ENCODE data around the gene SMPX. TPM values are rescaled to one million over a fixed set of nuclear protein-coding genes. Genes with fewer than 3 reads are reported as not detected.

Gene SMPX
- total and polyA plus RNA-seq, 2 experiments from 2014 or later: not detected

DNA sequence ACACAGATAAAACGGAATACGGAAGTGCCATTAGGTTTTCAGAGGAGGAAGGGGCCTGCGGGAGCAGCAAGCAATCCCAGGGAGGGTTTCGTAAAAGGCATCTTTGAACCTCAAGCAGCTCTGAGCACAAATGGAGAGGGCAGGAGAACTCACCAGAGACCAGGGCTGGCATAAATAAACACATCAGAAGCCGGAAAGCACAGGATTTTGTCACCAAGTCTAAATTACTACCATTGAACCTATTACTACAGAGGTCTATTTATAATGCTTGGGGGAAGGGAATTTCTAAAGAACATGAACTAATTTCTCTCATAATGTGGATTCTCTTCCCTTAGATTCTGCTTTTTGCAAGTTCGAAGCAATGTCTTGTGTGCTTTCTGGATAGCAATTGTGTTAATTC is 41.9 kb upstream of the SMPX start:
- ATAC-seq (no peak), DNase-seq (ENCODE audit: low spot score) (no peak)
- no peaks in the 10 kb centered on the region for H3K36me3 ChIP-seq (ENCODE audit: insufficient read depth)
- Mint-ChIP-seq H3K36me3 (ENCODE audit: low read depth) (no peaks in the 10 kb centered on the region), H3K4me1 (no peaks in the 10 kb centered on the region), H3K9me3 (no peaks in the 10 kb centered on the region), H3K4me3 (no peak overlapping the region), H3K27ac (no peak overlapping the region), H3K27me3 (ENCODE audit: insufficient read depth, low read depth, poor library complexity) (peaks cover 3% of the 10 kb centered on the region)
- no peaks in the 10 kb centered on the region for H4K20me1 ChIP-seq (replicated peaks; ENCODE audit: insufficient read depth)
- H3K4me3 ChIP-seq: no peak overlapping the region
- no peak overlapping the region for H2AFZ ChIP-seq
- no peaks in the 10 kb centered on the region for H3K9me2 ChIP-seq (ENCODE audit: insufficient read depth)
- no peak for TF ChIP-seq EZH2phosphoT487 (IDR thresholded peaks at IDR 0.05; ENCODE audit: unreplicated experiment)
- TF ChIP-seq EZH2 (IDR thresholded peaks at IDR 0.05; ENCODE audit: low read depth, unreplicated experiment): no peak
- TF ChIP-seq, protein P1, sequence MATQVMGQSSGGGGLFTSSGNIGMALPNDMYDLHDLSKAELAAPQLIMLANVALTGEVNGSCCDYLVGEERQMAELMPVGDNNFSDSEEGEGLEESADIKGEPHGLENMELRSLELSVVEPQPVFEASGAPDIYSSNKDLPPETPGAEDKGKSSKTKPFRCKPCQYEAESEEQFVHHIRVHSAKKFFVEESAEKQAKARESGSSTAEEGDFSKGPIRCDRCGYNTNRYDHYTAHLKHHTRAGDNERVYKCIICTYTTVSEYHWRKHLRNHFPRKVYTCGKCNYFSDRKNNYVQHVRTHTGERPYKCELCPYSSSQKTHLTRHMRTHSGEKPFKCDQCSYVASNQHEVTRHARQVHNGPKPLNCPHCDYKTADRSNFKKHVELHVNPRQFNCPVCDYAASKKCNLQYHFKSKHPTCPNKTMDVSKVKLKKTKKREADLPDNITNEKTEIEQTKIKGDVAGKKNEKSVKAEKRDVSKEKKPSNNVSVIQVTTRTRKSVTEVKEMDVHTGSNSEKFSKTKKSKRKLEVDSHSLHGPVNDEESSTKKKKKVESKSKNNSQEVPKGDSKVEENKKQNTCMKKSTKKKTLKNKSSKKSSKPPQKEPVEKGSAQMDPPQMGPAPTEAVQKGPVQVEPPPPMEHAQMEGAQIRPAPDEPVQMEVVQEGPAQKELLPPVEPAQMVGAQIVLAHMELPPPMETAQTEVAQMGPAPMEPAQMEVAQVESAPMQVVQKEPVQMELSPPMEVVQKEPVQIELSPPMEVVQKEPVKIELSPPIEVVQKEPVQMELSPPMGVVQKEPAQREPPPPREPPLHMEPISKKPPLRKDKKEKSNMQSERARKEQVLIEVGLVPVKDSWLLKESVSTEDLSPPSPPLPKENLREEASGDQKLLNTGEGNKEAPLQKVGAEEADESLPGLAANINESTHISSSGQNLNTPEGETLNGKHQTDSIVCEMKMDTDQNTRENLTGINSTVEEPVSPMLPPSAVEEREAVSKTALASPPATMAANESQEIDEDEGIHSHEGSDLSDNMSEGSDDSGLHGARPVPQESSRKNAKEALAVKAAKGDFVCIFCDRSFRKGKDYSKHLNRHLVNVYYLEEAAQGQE (IDR thresholded peaks at IDR 0.05; ENCODE audit: unreplicated experiment): no peak
- no peak for TF ChIP-seq ZNF331 (CRISPR knock-in tag; IDR thresholded peaks at IDR 0.05; ENCODE audit: low read depth)
- TF ChIP-seq, protein P2, sequence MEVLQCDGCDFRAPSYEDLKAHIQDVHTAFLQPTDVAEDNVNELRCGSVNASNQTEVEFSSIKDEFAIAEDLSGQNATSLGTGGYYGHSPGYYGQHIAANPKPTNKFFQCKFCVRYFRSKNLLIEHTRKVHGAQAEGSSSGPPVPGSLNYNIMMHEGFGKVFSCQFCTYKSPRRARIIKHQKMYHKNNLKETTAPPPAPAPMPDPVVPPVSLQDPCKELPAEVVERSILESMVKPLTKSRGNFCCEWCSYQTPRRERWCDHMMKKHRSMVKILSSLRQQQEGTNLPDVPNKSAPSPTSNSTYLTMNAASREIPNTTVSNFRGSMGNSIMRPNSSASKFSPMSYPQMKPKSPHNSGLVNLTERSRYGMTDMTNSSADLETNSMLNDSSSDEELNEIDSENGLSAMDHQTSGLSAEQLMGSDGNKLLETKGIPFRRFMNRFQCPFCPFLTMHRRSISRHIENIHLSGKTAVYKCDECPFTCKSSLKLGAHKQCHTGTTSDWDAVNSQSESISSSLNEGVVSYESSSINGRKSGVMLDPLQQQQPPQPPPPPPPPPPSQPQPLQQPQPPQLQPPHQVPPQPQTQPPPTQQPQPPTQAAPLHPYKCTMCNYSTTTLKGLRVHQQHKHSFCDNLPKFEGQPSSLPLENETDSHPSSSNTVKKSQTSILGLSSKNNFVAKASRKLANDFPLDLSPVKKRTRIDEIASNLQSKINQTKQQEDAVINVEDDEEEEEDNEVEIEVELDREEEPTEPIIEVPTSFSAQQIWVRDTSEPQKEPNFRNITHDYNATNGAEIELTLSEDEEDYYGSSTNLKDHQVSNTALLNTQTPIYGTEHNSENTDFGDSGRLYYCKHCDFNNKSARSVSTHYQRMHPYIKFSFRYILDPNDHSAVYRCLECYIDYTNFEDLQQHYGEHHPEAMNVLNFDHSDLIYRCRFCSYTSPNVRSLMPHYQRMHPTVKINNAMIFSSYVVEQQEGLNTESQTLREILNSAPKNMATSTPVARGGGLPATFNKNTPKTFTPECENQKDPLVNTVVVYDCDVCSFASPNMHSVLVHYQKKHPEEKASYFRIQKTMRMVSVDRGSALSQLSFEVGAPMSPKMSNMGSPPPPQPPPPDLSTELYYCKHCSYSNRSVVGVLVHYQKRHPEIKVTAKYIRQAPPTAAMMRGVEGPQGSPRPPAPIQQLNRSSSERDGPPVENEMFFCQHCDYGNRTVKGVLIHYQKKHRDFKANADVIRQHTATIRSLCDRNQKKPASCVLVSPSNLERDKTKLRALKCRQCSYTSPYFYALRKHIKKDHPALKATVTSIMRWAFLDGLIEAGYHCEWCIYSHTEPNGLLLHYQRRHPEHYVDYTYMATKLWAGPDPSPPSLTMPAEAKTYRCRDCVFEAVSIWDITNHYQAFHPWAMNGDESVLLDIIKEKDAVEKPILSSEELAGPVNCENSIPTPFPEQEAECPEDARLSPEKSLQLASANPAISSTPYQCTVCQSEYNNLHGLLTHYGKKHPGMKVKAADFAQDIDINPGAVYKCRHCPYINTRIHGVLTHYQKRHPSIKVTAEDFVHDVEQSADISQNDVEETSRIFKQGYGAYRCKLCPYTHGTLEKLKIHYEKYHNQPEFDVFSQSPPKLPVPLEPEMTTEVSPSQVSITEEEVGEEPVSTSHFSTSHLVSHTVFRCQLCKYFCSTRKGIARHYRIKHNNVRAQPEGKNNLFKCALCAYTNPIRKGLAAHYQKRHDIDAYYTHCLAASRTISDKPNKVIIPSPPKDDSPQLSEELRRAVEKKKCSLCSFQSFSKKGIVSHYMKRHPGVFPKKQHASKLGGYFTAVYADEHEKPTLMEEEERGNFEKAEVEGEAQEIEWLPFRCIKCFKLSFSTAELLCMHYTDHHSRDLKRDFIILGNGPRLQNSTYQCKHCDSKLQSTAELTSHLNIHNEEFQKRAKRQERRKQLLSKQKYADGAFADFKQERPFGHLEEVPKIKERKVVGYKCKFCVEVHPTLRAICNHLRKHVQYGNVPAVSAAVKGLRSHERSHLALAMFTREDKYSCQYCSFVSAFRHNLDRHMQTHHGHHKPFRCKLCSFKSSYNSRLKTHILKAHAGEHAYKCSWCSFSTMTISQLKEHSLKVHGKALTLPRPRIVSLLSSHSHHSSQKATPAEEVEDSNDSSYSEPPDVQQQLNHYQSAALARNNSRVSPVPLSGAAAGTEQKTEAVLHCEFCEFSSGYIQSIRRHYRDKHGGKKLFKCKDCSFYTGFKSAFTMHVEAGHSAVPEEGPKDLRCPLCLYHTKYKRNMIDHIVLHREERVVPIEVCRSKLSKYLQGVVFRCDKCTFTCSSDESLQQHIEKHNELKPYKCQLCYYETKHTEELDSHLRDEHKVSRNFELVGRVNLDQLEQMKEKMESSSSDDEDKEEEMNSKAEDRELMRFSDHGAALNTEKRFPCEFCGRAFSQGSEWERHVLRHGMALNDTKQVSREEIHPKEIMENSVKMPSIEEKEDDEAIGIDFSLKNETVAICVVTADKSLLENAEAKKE (CRISPR knock-in tag; IDR thresholded peaks at IDR 0.05): no peak
- TF ChIP-seq CREB1 (CRISPR knock-in tag; IDR thresholded peaks at IDR 0.05; ENCODE audit: low read depth): no peak
- TF ChIP-seq, protein P3, sequence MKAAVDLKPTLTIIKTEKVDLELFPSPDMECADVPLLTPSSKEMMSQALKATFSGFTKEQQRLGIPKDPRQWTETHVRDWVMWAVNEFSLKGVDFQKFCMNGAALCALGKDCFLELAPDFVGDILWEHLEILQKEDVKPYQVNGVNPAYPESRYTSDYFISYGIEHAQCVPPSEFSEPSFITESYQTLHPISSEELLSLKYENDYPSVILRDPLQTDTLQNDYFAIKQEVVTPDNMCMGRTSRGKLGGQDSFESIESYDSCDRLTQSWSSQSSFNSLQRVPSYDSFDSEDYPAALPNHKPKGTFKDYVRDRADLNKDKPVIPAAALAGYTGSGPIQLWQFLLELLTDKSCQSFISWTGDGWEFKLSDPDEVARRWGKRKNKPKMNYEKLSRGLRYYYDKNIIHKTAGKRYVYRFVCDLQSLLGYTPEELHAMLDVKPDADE (IDR thresholded peaks at IDR 0.05): no peak
- TF ChIP-seq STAT1 (IDR thresholded peaks at IDR 0.05; ENCODE audit: unreplicated experiment): no peak
- no peak for TF ChIP-seq POLR2AphosphoS5 (IDR thresholded peaks at IDR 0.05; ENCODE audit: low read depth)
- no peak for TF ChIP-seq NANOG (IDR thresholded peaks at IDR 0.05; ENCODE audit: borderline replicate concordance)
- TF ChIP-seq, protein P4, sequence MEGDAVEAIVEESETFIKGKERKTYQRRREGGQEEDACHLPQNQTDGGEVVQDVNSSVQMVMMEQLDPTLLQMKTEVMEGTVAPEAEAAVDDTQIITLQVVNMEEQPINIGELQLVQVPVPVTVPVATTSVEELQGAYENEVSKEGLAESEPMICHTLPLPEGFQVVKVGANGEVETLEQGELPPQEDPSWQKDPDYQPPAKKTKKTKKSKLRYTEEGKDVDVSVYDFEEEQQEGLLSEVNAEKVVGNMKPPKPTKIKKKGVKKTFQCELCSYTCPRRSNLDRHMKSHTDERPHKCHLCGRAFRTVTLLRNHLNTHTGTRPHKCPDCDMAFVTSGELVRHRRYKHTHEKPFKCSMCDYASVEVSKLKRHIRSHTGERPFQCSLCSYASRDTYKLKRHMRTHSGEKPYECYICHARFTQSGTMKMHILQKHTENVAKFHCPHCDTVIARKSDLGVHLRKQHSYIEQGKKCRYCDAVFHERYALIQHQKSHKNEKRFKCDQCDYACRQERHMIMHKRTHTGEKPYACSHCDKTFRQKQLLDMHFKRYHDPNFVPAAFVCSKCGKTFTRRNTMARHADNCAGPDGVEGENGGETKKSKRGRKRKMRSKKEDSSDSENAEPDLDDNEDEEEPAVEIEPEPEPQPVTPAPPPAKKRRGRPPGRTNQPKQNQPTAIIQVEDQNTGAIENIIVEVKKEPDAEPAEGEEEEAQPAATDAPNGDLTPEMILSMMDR (conservative IDR thresholded peaks at IDR 0.05; ENCODE audit: low read depth in 2 of 2): no peak
- no peak for TF ChIP-seq ZNF114 (CRISPR knock-in tag; IDR thresholded peaks at IDR 0.05)
- TF ChIP-seq JUNB (IDR thresholded peaks at IDR 0.05; ENCODE audit: unreplicated experiment): no peak
- H3K27me3 ChIP-seq (ENCODE audit: insufficient read depth): no peaks in the 10 kb centered on the region
- H3K4me1 ChIP-seq (ENCODE audit: insufficient read depth): no peaks in the 10 kb centered on the region
- H3K27ac ChIP-seq (ENCODE audit: low read depth): no peak overlapping the region
- no peaks in the 10 kb centered on the region for H3K79me2 ChIP-seq (replicated peaks; ENCODE audit: insufficient read depth)
- H3F3A ChIP-seq (replicated peaks; ENCODE audit: low read depth): no peaks in the 10 kb centered on the region
- H3K4me2 ChIP-seq: no peak overlapping the region
